ENCODE results near the gene MYO9A. TPM values are rescaled to one million over a fixed set of nuclear protein-coding genes. Genes with fewer than 3 reads are reported as not detected.

MYO9A gene
- total RNA-seq, 1 experiment from 2014 or later, result 34.0 TPM

DNA sequence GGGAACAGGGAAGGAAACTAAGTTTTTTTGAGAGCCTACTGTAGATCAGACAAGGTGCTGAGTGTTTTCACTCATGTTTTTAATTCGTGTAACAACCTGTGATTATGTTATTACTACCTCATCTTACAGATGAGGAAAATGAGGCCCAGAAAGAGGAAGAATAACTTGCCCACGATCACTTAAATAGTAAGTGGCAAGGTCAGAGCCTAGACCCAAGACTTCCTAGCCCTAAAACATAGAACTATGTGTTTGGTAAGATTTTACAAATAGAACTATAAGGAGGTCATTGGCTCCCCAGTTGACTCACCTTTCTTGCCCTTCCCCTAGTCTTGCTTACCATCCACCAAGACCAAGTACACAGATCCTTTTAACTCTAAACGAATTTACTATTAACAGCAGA is 14.0 kb upstream of the MYO9A start:
- ChIA-PET POLR2A (ENCODE audit: unreplicated experiment) (no interaction called here), CTCF (no interaction called here)
- Histone ChIP-seq H3K4me2 (no peak overlapping the region), H3K4me3 (no peak overlapping the region), H3F3A (ENCODE audit: insufficient read depth, low read depth) (no peaks in the 10 kb centered on the region), H3K36me3 (ENCODE audit: low read depth) (no peaks in the 10 kb centered on the region), H2AFZ (no peak overlapping the region), H3K9me2 (ENCODE audit: insufficient read depth) (no peaks in the 10 kb centered on the region), H3K27me3 (ENCODE audit: insufficient read depth, low read depth) (no peaks in the 10 kb centered on the region), H3K79me2 (ENCODE audit: low read depth) (no peaks in the 10 kb centered on the region), H3K27ac (no peak overlapping the region), H3K9me3 (ENCODE audit: insufficient read depth, low read depth) (no peaks in the 10 kb centered on the region), H4K20me1 (ENCODE audit: insufficient read depth) (no peaks in the 10 kb centered on the region), H3K4me1 (replicated peaks; ENCODE audit: insufficient read depth) (no peaks in the 10 kb centered on the region)
- BruUV-seq (replicated peaks), result no TSS peak
- intact Hi-C loops (cut with micrococcal nuclease; ENCODE audit: unreplicated experiment), result no loop called here
- DNase-seq, result no peak
- TF ChIP-seq, protein P1, sequence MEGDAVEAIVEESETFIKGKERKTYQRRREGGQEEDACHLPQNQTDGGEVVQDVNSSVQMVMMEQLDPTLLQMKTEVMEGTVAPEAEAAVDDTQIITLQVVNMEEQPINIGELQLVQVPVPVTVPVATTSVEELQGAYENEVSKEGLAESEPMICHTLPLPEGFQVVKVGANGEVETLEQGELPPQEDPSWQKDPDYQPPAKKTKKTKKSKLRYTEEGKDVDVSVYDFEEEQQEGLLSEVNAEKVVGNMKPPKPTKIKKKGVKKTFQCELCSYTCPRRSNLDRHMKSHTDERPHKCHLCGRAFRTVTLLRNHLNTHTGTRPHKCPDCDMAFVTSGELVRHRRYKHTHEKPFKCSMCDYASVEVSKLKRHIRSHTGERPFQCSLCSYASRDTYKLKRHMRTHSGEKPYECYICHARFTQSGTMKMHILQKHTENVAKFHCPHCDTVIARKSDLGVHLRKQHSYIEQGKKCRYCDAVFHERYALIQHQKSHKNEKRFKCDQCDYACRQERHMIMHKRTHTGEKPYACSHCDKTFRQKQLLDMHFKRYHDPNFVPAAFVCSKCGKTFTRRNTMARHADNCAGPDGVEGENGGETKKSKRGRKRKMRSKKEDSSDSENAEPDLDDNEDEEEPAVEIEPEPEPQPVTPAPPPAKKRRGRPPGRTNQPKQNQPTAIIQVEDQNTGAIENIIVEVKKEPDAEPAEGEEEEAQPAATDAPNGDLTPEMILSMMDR (conservative IDR thresholded peaks at IDR 0.05), result no peak
- no peak for TF ChIP-seq EZH2 (IDR thresholded peaks at IDR 0.05; ENCODE audit: low read depth)

DNA sequence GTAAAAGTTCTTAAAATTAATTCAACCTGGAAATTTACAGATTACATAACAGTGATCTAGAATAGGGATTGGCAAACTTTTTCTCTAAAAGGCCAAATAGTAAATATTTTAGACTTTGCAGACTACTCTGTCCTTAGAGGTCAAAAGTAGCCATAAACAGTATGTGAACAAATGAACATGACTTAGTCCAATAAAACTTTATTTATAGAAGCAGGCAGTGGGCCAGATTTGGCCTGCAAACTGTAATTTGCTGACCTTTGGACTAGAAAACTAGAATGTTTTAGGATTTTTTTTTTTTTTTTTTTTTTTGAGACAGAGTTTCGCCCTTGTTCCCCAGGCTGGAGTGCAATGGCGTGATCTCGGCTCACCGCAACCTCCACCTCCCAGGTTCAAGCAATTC is 12.3 kb upstream of the MYO9A start:
- intact Hi-C loops (cut with micrococcal nuclease; ENCODE audit: unreplicated experiment), result no loop called here
- Histone ChIP-seq H3K27me3 (ENCODE audit: insufficient read depth, low read depth) (no peaks in the 10 kb centered on the region), H3K27ac (no peak overlapping the region), H3K9me3 (ENCODE audit: insufficient read depth, low read depth) (no peaks in the 10 kb centered on the region), H3K4me3 (no peak overlapping the region), H3K4me2 (no peak overlapping the region), H2AFZ (no peak overlapping the region), H4K20me1 (ENCODE audit: insufficient read depth) (no peaks in the 10 kb centered on the region), H3K79me2 (ENCODE audit: low read depth) (no peaks in the 10 kb centered on the region), H3F3A (ENCODE audit: insufficient read depth, low read depth) (no peaks in the 10 kb centered on the region), H3K4me1 (replicated peaks; ENCODE audit: insufficient read depth) (no peaks in the 10 kb centered on the region), H3K9me2 (ENCODE audit: insufficient read depth) (no peaks in the 10 kb centered on the region), H3K36me3 (ENCODE audit: low read depth) (no peaks in the 10 kb centered on the region)
- POLR2A ChIA-PET (ENCODE audit: unreplicated experiment), result no interaction called here
- no TSS peak for BruUV-seq (replicated peaks)
- DNase-seq, result no peak
- CTCF ChIA-PET, result no interaction called here
- TF ChIP-seq EZH2 (IDR thresholded peaks at IDR 0.05; ENCODE audit: low read depth), result no peak
- TF ChIP-seq, protein P1 (conservative IDR thresholded peaks at IDR 0.05), result no peak

DNA sequence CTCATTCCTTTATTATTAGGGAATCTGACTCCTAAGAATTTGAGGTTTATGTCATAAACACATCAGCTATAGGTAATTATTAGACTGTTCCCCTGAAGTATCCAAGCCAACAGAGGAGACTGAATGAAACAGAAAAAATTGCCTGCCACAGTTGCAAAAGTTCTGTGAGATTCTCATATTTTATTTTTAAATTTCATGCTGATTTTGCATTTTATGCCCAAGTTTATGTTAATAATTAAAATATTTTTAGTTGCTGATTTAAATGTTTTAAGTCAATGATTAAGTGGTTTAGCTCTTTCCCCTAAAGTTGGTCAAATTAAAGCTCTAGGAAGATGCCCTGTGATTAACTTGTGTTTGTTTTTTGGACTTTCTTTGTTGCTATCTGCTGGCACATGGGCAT is 10.4 kb upstream of the MYO9A start:
- TF ChIP-seq, protein P1 (conservative IDR thresholded peaks at IDR 0.05), result no peak
- no peak for TF ChIP-seq EZH2 (IDR thresholded peaks at IDR 0.05; ENCODE audit: low read depth)
- Histone ChIP-seq H4K20me1 (ENCODE audit: insufficient read depth) (no peaks in the 10 kb centered on the region), H3K27me3 (ENCODE audit: insufficient read depth, low read depth) (no peaks in the 10 kb centered on the region), H3K9me3 (ENCODE audit: insufficient read depth, low read depth) (no peaks in the 10 kb centered on the region), H3K9me2 (ENCODE audit: insufficient read depth) (no peaks in the 10 kb centered on the region), H3K4me3 (no peak overlapping the region), H3K27ac (no peak overlapping the region), H3K4me2 (no peak overlapping the region), H3K36me3 (ENCODE audit: low read depth) (no peaks in the 10 kb centered on the region), H3K4me1 (replicated peaks; ENCODE audit: insufficient read depth) (no peaks in the 10 kb centered on the region), H2AFZ (no peak overlapping the region), H3K79me2 (ENCODE audit: low read depth) (no peaks in the 10 kb centered on the region), H3F3A (ENCODE audit: insufficient read depth, low read depth) (no peaks in the 10 kb centered on the region)
- ChIA-PET CTCF (no interaction called here), POLR2A (ENCODE audit: unreplicated experiment) (no interaction called here)
- intact Hi-C loops (cut with micrococcal nuclease; ENCODE audit: unreplicated experiment), result no loop called here
- BruUV-seq (replicated peaks), result no TSS peak
- no peak for DNase-seq
